HCT116 (cell line): ENCODE measurements around the gene APBB2. TPM values are rescaled to one million over a fixed set of nuclear protein-coding genes. Genes with fewer than 3 reads are reported as not detected.

ENCODE experiments used
- ATAC-seq: fragments of 200-7000 bp; cut with Tn5 transposase; 2 replicates; pipeline ENCODE4 v1.9.1; 2020; ENCODE audit warnings: mild to moderate bottlenecking, moderate library complexity
- BruUV-seq: library from RNA; stranded (reverse); fragments of 400-500 nt; replicated peaks from 2 replicates; lab custom pipeline; 2021; lab: Mats Ljungman, UMichigan
- CTCF ChIA-PET: fragments of 300-600 bp; sonication (Branson Sonifier 250); formaldehyde crosslinking; loops from one replicate; lab custom pipeline; 2021; ENCODE audit warnings: antibody characterized with exemption; lab: Charles Lee
- POLR2A ChIA-PET: fragments of 300-600, 350-600 bp; sonication (Branson Sonifier 250); formaldehyde crosslinking; loops from one replicate; lab custom pipeline; 2021; ENCODE audit warnings: antibody characterized with exemption; lab: Charles Lee
- RAD21 ChIA-PET, 2 experiments: fragments of 300-600 bp; sonication (Branson Sonifier 250); formaldehyde crosslinking; loops; one replicate each; lab custom pipeline; 2023; ENCODE audit warnings: low total read pairs in 2 of 2; ENCODE audit not compliant: uncharacterized antibody in 2 of 2, unreplicated experiment in 2 of 2, low non-redundant PET in 1 of 2; lab: Charles Lee
- DNase-seq: peaks from one replicate; pipeline ENCODE4 v3.0.0-alpha.2; 2010; ENCODE audit warnings: low read depth, low spot score
- H2AFZ ChIP-seq: fragments of 200-600 bp; shearing (Covaris generic), sonication (generic); 2 replicates; pipeline ENCODE4 v1.6.1; 2017; ENCODE audit warnings: low read depth, mixed run types, mixed read lengths, antibody characterized with exemption, low read length; ENCODE audit not compliant: poor library complexity, severe bottlenecking
- H3K27ac ChIP-seq: 2 replicates; pipeline ENCODE4 v1.5.1; 2012; ENCODE audit warnings: low read depth, low read length
- H3K27me3 ChIP-seq: fragments of 200-600 bp; sonication (generic); 2 replicates; pipeline ENCODE4 v1.6.1; 2016; ENCODE audit warnings: mixed run types, low read length, mixed read lengths; ENCODE audit not compliant: insufficient read depth
- H3K36me3 ChIP-seq, 2 experiments: fragments of 200-500 bp in 1 of 2; fragments of 200-600 bp in 1 of 2; sonication (Bioruptor generic) in 1 of 2; sonication (generic) in 1 of 2; 2 replicates each; pipeline versions ENCODE4 v1.5.1 to v1.6.1; 2014 to 2016; ENCODE audit warnings: low read length in 2 of 2, inconsistent platforms in 1 of 2, mixed read lengths in 1 of 2, mixed run types in 1 of 2; ENCODE audit not compliant: insufficient read depth in 2 of 2, control insufficient read depth in 1 of 2
- H3K4me1 ChIP-seq, 2 experiments: fragments of 200-600 bp in 1 of 2; sonication (generic) in 1 of 2; 2 replicates each; pipeline versions ENCODE4 v1.5.1 to v1.6.1; 2012 to 2017; ENCODE audit warnings: low read length in 2 of 2, inconsistent platforms in 1 of 2, mild to moderate bottlenecking in 1 of 2, mixed read lengths in 1 of 2, mixed run types in 1 of 2, moderate library complexity in 1 of 2; ENCODE audit not compliant: insufficient read depth in 2 of 2, control insufficient read depth in 1 of 2
- H3K4me2 ChIP-seq: fragments of 200-600 bp; sonication (generic); 2 replicates; pipeline ENCODE4 v1.6.1; 2017; ENCODE audit warnings: mixed run types, low read length, mixed read lengths
- H3K4me3 ChIP-seq, 2 experiments: fragments of 200-600 bp in 1 of 2; sonication (generic) in 1 of 2; replicated peaks in 1 of 2; 2 replicates each; pipeline ENCODE4 v1.5.1; 2011 to 2016; ENCODE audit warnings: low read length in 2 of 2, control low read depth in 1 of 2, low read depth in 1 of 2, mild to moderate bottlenecking in 1 of 2, mixed read lengths in 1 of 2, mixed run types in 1 of 2
- H3K79me2 ChIP-seq: fragments of 200-600 bp; sonication (generic); 2 replicates; pipeline ENCODE4 v1.6.1; 2017; ENCODE audit warnings: mild to moderate bottlenecking, mixed run types, low read length, moderate library complexity, mixed read lengths; ENCODE audit not compliant: insufficient read depth
- H3K9ac ChIP-seq: fragments of 200-600 bp; sonication (generic); 2 replicates; pipeline ENCODE4 v1.6.1; 2016; ENCODE audit warnings: low read length, mixed read lengths
- H3K9me2 ChIP-seq: fragments of 200-600 bp; sonication (generic), shearing (Covaris generic); 2 replicates; pipeline ENCODE4 v1.6.1; 2017; ENCODE audit warnings: mixed run types, mild to moderate bottlenecking, moderate library complexity; ENCODE audit not compliant: insufficient read depth
- H3K9me3 ChIP-seq, 2 experiments: fragments of 200-500 bp in 1 of 2; fragments of 200-600 bp in 1 of 2; sonication (Bioruptor generic) in 1 of 2; sonication (generic) in 1 of 2; 2 replicates each; pipeline ENCODE4 v1.6.1; 2014 to 2017; ENCODE audit warnings: low read length in 2 of 2, mixed read lengths in 2 of 2, inconsistent platforms in 1 of 2, low read depth in 1 of 2, mild to moderate bottlenecking in 1 of 2, mixed run types in 1 of 2, moderate library complexity in 1 of 2; ENCODE audit not compliant: control insufficient read depth in 1 of 2, insufficient read depth in 1 of 2
- H4K20me1 ChIP-seq: fragments of 200-600 bp; sonication (generic), shearing (Covaris generic); 2 replicates; pipeline ENCODE4 v1.6.1; 2017; ENCODE audit warnings: mixed run types, mild to moderate bottlenecking, moderate library complexity; ENCODE audit not compliant: insufficient read depth
- ELF1 ChIP-seq: IDR thresholded peaks from 2 replicates; pipeline ENCODE4 v1.6.1; 2012; ENCODE audit warnings: low read depth, borderline replicate concordance
- EZH2 ChIP-seq: fragments of 200-600 bp; sonication (generic); IDR thresholded peaks from 2 replicates; pipeline ENCODE4 v1.6.1; 2017; ENCODE audit warnings: antibody characterized with exemption, mixed run types
- SRF ChIP-seq: IDR thresholded peaks from 2 replicates; pipeline ENCODE4 v1.6.1; 2012; ENCODE audit warnings: low read depth
- TCF7L2 ChIP-seq: IDR thresholded peaks from 2 replicates; pipeline ENCODE4 v1.7.0; 2011; ENCODE audit warnings: borderline replicate concordance, inconsistent platforms; ENCODE audit not compliant: insufficient read depth, insufficient read length; ENCODE audit errors: extremely low read depth
- YY1 ChIP-seq: IDR thresholded peaks from 2 replicates; pipeline ENCODE4 v1.6.1; 2011; ENCODE audit warnings: low read length, low read depth, moderate library complexity, mild to moderate bottlenecking; ENCODE audit not compliant: insufficient replicate concordance; ENCODE audit errors: extremely low read depth
- ZFX ChIP-seq: fragments of 450-650 bp; IDR thresholded peaks from 2 replicates; pipeline ENCODE4 v1.6.1; 2017
- ZNF274 ChIP-seq: fragments of 200-500 bp; sonication (Bioruptor generic); IDR thresholded peaks from 2 replicates; pipeline ENCODE4 v1.6.1; 2014; ENCODE audit warnings: mild to moderate bottlenecking, low read depth, low read length, inconsistent platforms
- intact Hi-C: fragments of 100-400 bp; cut with micrococcal nuclease; formaldehyde crosslinking; loops from 2 replicates; pipeline ENCODE4 v1.10.0; 2022
- total RNA-seq: library from RNA; stranded (reverse); gene quantifications from one replicate; pipeline ENCODE4 v1.2.1, GENCODE V29; 2021; ENCODE audit not compliant: unreplicated experiment

Gene APBB2
- total RNA-seq, 1 experiment from 2014 or later = 72.5 TPM

GRCh38 chr4:40946652-40947051 is 267.7 kb downstream of the APBB2 start:
- H3K79me2 ChIP-seq = 0 out of 2 replicates have a peak, but pooled peaks cover 6% of the 10 kb centered on the region
- H4K20me1 ChIP-seq = no peaks in the 10 kb centered on the region
- no peak for TF ChIP-seq ZNF274
- TF ChIP-seq EZH2 = no peak
- no peak for TF ChIP-seq ZFX
- no peak for TF ChIP-seq SRF
- TF ChIP-seq YY1 = no peak
- TF ChIP-seq ELF1 = no peak
- no peaks in the 10 kb centered on the region for H3K9me2 ChIP-seq
- H3K9me3 ChIP-seq = no peaks in the 10 kb centered on the region
- H3K27ac ChIP-seq = no peak overlapping the region
- H2AFZ ChIP-seq = no peak overlapping the region
- no peaks in the 10 kb centered on the region for H3K4me1 ChIP-seq
- BruUV-seq = no TSS peak
- ATAC-seq = no peak
- intact Hi-C loops = no loop called here
- ChIA-PET RAD21 (no interaction called here), CTCF (no interaction called here), POLR2A (no interaction called here)
- peaks cover 0 to 9% of the 10 kb centered on the region in 2 experiments; a peak in 1 of 4 replicates for H3K36me3 ChIP-seq
- H3K27me3 ChIP-seq = no peaks in the 10 kb centered on the region
- no peak overlapping the region for H3K4me3 ChIP-seq
- no peak for DNase-seq
- H3K9ac ChIP-seq = no peak overlapping the region
- H3K4me2 ChIP-seq = no peak overlapping the region

- POLR2A ChIA-PET = no interaction called here
- RAD21 ChIA-PET = no interaction called here
- Histone ChIP-seq H3K9me3 (no peaks in the 10 kb centered on the region), H3K27ac (no peak overlapping the region), H3K36me3 (0 out of 4 replicates have a peak, but pooled peaks cover 0 to 14% of the 10 kb centered on the region in 2 experiments), H3K9ac (no peak overlapping the region), H3K27me3 (no peaks in the 10 kb centered on the region), H2AFZ (no peak overlapping the region), H3K4me2 (no peak overlapping the region), H3K4me1 (no peaks in the 10 kb centered on the region), H3K79me2 (no peaks in the 10 kb centered on the region), H4K20me1 (no peaks in the 10 kb centered on the region), H3K4me3 (no peak overlapping the region), H3K9me2 (no peaks in the 10 kb centered on the region)
- no TSS peak for BruUV-seq
- DNase-seq = no peak
- TF ChIP-seq ZNF274 = no peak
- TF ChIP-seq TCF7L2 = no peak
- CTCF ChIA-PET = interaction anchor here (0.7 kb wide), 1 partner anchor 123 kb away, joined by 3 read pairs; no protein-coding TSS in a partner anchor
- ATAC-seq = no peak
- intact Hi-C loops = no loop called here
These were observed 273.6 kb downstream of the APBB2 start for GRCh38 chr4:40940756-40941155.
